ENCODE measurements around the gene UFD1.

DNA sequence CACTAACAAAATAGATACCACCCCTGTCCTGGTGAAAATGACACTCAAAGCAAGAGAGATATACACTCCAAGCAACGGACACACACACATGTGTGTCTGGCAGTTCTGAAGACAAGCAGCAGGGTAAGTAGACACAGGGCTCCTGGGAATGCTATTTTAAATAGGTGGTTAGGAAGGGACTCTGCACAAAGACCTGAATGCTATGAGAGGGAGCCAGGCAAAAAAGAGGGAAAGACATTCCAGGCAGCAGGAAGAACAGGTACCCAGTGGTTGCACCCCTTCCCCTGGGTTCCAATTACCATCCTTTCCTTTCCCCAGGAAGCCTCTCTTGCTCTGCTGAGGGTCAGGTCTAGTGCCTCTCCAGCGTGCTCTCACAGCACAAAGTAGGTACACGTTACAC is 3.0 kb downstream of the UFD1 start:
- TF ChIP-seq CTCF (IDR thresholded peaks at IDR 0.05 in 2 of 3, conservative IDR thresholded peaks at IDR 0.05 in 1 of 3; ENCODE audit: insufficient read depth in 2 of 3, low read depth in 1 of 3, low read length in 3 of 3) (no peak), TCF7L2 (IDR thresholded peaks at IDR 0.05; ENCODE audit: low read depth, low read length) (no peak), CAMTA2 (CRISPR knock-in tag; conservative IDR thresholded peaks at IDR 0.05) (no peak), ZNF239 (CRISPR knock-in tag; IDR thresholded peaks at IDR 0.05) (no peak), TEAD4 (IDR thresholded peaks at IDR 0.05; ENCODE audit: low read length) (no peak), TEAD4 (CRISPR knock-in tag; IDR thresholded peaks at IDR 0.05; ENCODE audit: borderline replicate concordance) (no peak), POLR2A (conservative IDR thresholded peaks at IDR 0.05) (no peak), ESRRA (IDR thresholded peaks at IDR 0.05; ENCODE audit: borderline replicate concordance, low read depth) (no peak), EP300 (IDR thresholded peaks at IDR 0.05; ENCODE audit: low read length) (no peak), YY1 (IDR thresholded peaks at IDR 0.05; ENCODE audit: borderline replicate concordance in 1 of 3, control insufficient read depth in 1 of 3, extremely low read depth in 1 of 3, insufficient read depth in 3 of 3, insufficient read length in 1 of 3, insufficient replicate concordance in 2 of 3, low read depth in 1 of 3, low read length in 2 of 3) (no peak), ZNF707 (CRISPR knock-in tag; conservative IDR thresholded peaks at IDR 0.05) (0 out of 2 replicates have a peak, but pooled peaks have one; percentile 10), ZNF717 (CRISPR knock-in tag; IDR thresholded peaks at IDR 0.05) (no peak), HDAC1 (IDR thresholded peaks at IDR 0.05) (no peak)
